NCI-H526 (cell line): ENCODE measurements around the gene DHX34.

Experiments used
- DNase-seq, 2 experiments: peaks; one replicate each; lab custom pipeline; 2025; lab: John Stamatoyannopoulos, UW

Gene DHX34

GRCh38 chr19:47417746-47418691 is 68.9 kb downstream of the DHX34 start:
- DNase-seq: peak in 1 of 2 experiments; percentile 47

GRCh38 chr19:47418692-47419029 is 69.5 kb downstream of the DHX34 start:
- DNase-seq: peak in 1 of 2 experiments; percentile 46

GRCh38 chr19:47419030-47419783 is 70.1 kb downstream of the DHX34 start, which contains the start of gene MEIS3:
Gene MEIS3, minus strand, starts transcription at chr19:47419527. Its CDS starts 446 bp downstream, at chr19:47419081.
- DNase-seq: peak in 1 of 2 experiments; percentile 46

GRCh38 chr19:47419789-47420188 is 70.7 kb downstream of the DHX34 start:
- DNase-seq: no peak

GRCh38 chr19:47421244-47421786 is 72.2 kb downstream of the DHX34 start:
- DNase-seq: no peak

- peak in 1 of 2 experiments; percentile 23 for DNase-seq
Measured at GRCh38 chr19:47421844-47422395, 72.8 kb downstream of the DHX34 start.

GRCh38 chr19:47422417-47423163 is 73.5 kb downstream of the DHX34 start:
- DNase-seq: no peak

GRCh38 chr19:47423203-47423882 is 74.2 kb downstream of the DHX34 start:
- DNase-seq: no peak

- DNase-seq: peak; percentile 76 to 89
Measured at GRCh38 chr19:47427241-47428176, 78.4 kb downstream of the DHX34 start.

GRCh38 chr19:47428177-47428894 is 79.2 kb downstream of the DHX34 start:
- DNase-seq: peak; percentile 99

- DNase-seq: no peak
Measured at GRCh38 chr19:47429140-47429793, 80.2 kb downstream of the DHX34 start.

- peak in 1 of 2 experiments; percentile 61 for DNase-seq
Measured at GRCh38 chr19:47430041-47430802, 81.1 kb downstream of the DHX34 start.

- DNase-seq: no peak
Measured at GRCh38 chr19:47432091-47432490, 83.0 kb downstream of the DHX34 start.
